ENCODE measurements around the gene PROCR.
"Not testable (repeated sequence)": the region's sequence is repeated elsewhere in the genome, so short reads cannot be mapped to it uniquely, and the experiment has no call there.

PROCR gene

DNA sequence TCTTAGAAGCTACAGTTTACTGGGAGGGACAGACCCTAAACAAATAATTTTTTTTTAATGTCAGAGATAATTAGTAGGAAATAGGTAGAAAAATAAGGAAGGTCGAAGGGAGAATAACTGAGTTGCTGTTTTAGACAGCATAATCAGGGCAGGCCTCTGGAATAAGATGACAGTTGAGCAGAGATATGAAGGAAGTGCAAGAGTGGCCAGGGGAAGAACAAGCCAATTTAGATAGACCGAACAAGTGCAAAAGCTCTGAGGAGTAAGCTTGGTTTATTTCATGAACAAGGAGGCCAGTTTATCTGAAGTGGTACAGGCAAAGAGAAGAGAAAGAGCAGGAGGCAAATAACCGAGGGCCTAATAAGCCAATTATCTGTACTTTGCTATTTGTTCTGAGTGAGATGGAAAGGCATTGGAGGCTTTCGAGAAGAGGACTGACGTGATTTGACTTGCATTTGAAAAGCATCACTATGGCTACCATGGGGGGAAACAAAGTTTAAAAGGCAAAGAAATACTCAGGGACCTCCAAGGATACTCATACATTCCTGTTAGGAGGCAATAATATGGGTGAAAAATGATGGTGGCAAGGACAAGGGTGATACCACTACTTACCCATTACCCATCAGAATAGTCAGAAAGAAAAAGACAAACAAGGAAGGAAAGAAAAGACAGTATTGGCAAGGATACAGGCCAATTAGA, 19.7 kb downstream of the PROCR start:
- TF ChIP-seq TOX (CRISPR knock-in tag; IDR thresholded peaks at IDR 0.05; ENCODE audit: borderline replicate concordance) = no peak
- TF ChIP-seq ZNF70 (CRISPR knock-in tag; IDR thresholded peaks at IDR 0.05) = no peak
- no peak for TF ChIP-seq ZFP3 (CRISPR knock-in tag; IDR thresholded peaks at IDR 0.05)
- TF ChIP-seq ZFP30 (CRISPR knock-in tag; IDR thresholded peaks at IDR 0.05) = no peak
- no peak for TF ChIP-seq PPARA (CRISPR knock-in tag; IDR thresholded peaks at IDR 0.05; ENCODE audit: borderline replicate concordance)
- TF ChIP-seq, protein P1, sequence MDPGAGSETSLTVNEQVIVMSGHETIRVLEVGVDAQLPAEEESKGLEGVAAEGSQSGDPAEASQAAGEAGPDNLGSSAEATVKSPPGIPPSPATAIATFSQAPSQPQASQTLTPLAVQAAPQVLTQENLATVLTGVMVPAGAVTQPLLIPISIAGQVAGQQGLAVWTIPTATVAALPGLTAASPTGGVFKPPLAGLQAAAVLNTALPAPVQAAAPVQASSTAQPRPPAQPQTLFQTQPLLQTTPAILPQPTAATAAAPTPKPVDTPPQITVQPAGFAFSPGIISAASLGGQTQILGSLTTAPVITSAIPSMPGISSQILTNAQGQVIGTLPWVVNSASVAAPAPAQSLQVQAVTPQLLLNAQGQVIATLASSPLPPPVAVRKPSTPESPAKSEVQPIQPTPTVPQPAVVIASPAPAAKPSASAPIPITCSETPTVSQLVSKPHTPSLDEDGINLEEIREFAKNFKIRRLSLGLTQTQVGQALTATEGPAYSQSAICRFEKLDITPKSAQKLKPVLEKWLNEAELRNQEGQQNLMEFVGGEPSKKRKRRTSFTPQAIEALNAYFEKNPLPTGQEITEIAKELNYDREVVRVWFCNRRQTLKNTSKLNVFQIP (CRISPR knock-in tag; IDR thresholded peaks at IDR 0.05; ENCODE audit: borderline replicate concordance, low read depth) = no peak
- TF ChIP-seq SNAI2 (CRISPR knock-in tag; IDR thresholded peaks at IDR 0.05) = no peak
- no peak for TF ChIP-seq RARB (CRISPR knock-in tag; IDR thresholded peaks at IDR 0.05)
- no peak for TF ChIP-seq ISL1 (CRISPR knock-in tag; IDR thresholded peaks at IDR 0.05)
- TF ChIP-seq ESRRG (CRISPR knock-in tag; IDR thresholded peaks at IDR 0.05) = no peak
- no peak for TF ChIP-seq GLIS3 (CRISPR knock-in tag; IDR thresholded peaks at IDR 0.05)
- ATAC-seq = no peak

DNA sequence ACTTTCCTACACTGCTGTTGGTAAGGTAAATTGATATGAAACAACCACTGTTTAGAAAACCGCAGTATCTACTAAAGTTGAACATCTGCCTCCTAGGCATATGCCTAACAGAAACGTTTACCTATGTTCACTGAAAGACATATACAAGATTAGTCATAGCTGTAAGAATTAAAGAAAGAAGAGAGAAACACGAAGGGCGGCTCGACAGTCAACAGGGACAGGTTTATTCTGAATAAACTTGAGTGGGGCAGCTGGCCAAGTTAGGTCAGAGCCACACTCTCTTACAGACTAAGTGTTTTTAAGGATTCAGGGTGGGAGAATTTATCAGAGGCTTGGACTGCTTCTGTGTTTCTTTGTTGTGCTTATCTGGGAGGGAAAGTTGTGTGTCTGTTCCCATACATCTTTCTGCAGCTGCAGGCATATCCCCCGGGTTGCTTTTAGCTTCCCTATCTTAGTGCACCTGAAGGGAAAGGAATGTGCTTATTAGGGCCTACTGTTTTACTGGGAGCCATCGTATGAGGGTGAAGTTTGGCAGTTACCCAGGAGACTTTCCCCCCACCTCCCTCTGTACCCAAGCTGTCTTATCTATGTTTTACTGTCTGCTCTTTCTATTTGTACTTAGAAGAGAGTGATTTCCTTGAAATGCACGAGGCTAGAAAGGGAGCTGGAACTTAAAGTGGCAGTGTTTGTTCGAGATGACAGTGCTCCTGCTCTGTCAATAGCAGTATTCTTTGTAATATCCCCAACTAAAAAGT, 20.4 kb downstream of the PROCR start:
- no peak for ATAC-seq
- TF ChIP-seq BACH2 (CRISPR knock-in tag; IDR thresholded peaks at IDR 0.05; ENCODE audit: borderline replicate concordance) (no peak), RARB (CRISPR knock-in tag; IDR thresholded peaks at IDR 0.05) (no peak), ESRRG (CRISPR knock-in tag; IDR thresholded peaks at IDR 0.05) (no peak), CSDC2 (CRISPR knock-in tag; IDR thresholded peaks at IDR 0.05) (no peak), ZFP30 (CRISPR knock-in tag; IDR thresholded peaks at IDR 0.05) (no peak), GLIS3 (CRISPR knock-in tag; IDR thresholded peaks at IDR 0.05) (no peak), ZNF8 (CRISPR knock-in tag; IDR thresholded peaks at IDR 0.05) (no peak), TOX (CRISPR knock-in tag; IDR thresholded peaks at IDR 0.05; ENCODE audit: borderline replicate concordance) (no peak), ARNTL (CRISPR knock-in tag; IDR thresholded peaks at IDR 0.05; ENCODE audit: borderline replicate concordance, low read depth) (no peak), TCF4 (CRISPR knock-in tag; IDR thresholded peaks at IDR 0.05; ENCODE audit: borderline replicate concordance) (no peak), ISL1 (CRISPR knock-in tag; IDR thresholded peaks at IDR 0.05) (no peak), SNAI2 (CRISPR knock-in tag; IDR thresholded peaks at IDR 0.05) (no peak)
- TF ChIP-seq, protein P2, sequence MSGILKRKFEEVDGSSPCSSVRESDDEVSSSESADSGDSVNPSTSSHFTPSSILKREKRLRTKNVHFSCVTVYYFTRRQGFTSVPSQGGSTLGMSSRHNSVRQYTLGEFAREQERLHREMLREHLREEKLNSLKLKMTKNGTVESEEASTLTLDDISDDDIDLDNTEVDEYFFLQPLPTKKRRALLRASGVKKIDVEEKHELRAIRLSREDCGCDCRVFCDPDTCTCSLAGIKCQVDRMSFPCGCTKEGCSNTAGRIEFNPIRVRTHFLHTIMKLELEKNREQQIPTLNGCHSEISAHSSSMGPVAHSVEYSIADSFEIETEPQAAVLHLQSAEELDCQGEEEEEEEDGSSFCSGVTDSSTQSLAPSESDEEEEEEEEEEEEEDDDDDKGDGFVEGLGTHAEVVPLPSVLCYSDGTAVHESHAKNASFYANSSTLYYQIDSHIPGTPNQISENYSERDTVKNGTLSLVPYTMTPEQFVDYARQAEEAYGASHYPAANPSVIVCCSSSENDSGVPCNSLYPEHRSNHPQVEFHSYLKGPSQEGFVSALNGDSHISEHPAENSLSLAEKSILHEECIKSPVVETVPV (CRISPR knock-in tag; IDR thresholded peaks at IDR 0.05) = no peak
- TF ChIP-seq, protein P3, sequence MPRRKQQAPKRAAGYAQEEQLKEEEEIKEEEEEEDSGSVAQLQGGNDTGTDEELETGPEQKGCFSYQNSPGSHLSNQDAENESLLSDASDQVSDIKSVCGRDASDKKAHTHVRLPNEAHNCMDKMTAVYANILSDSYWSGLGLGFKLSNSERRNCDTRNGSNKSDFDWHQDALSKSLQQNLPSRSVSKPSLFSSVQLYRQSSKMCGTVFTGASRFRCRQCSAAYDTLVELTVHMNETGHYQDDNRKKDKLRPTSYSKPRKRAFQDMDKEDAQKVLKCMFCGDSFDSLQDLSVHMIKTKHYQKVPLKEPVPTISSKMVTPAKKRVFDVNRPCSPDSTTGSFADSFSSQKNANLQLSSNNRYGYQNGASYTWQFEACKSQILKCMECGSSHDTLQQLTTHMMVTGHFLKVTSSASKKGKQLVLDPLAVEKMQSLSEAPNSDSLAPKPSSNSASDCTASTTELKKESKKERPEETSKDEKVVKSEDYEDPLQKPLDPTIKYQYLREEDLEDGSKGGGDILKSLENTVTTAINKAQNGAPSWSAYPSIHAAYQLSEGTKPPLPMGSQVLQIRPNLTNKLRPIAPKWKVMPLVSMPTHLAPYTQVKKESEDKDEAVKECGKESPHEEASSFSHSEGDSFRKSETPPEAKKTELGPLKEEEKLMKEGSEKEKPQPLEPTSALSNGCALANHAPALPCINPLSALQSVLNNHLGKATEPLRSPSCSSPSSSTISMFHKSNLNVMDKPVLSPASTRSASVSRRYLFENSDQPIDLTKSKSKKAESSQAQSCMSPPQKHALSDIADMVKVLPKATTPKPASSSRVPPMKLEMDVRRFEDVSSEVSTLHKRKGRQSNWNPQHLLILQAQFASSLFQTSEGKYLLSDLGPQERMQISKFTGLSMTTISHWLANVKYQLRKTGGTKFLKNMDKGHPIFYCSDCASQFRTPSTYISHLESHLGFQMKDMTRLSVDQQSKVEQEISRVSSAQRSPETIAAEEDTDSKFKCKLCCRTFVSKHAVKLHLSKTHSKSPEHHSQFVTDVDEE (CRISPR knock-in tag; IDR thresholded peaks at IDR 0.05) = no peak
- TF ChIP-seq, protein P4, sequence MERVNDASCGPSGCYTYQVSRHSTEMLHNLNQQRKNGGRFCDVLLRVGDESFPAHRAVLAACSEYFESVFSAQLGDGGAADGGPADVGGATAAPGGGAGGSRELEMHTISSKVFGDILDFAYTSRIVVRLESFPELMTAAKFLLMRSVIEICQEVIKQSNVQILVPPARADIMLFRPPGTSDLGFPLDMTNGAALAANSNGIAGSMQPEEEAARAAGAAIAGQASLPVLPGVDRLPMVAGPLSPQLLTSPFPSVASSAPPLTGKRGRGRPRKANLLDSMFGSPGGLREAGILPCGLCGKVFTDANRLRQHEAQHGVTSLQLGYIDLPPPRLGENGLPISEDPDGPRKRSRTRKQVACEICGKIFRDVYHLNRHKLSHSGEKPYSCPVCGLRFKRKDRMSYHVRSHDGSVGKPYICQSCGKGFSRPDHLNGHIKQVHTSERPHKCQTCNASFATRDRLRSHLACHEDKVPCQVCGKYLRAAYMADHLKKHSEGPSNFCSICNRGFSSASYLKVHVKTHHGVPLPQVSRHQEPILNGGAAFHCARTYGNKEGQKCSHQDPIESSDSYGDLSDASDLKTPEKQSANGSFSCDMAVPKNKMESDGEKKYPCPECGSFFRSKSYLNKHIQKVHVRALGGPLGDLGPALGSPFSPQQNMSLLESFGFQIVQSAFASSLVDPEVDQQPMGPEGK (CRISPR knock-in tag; IDR thresholded peaks at IDR 0.05; ENCODE audit: borderline replicate concordance) = no peak

DNA sequence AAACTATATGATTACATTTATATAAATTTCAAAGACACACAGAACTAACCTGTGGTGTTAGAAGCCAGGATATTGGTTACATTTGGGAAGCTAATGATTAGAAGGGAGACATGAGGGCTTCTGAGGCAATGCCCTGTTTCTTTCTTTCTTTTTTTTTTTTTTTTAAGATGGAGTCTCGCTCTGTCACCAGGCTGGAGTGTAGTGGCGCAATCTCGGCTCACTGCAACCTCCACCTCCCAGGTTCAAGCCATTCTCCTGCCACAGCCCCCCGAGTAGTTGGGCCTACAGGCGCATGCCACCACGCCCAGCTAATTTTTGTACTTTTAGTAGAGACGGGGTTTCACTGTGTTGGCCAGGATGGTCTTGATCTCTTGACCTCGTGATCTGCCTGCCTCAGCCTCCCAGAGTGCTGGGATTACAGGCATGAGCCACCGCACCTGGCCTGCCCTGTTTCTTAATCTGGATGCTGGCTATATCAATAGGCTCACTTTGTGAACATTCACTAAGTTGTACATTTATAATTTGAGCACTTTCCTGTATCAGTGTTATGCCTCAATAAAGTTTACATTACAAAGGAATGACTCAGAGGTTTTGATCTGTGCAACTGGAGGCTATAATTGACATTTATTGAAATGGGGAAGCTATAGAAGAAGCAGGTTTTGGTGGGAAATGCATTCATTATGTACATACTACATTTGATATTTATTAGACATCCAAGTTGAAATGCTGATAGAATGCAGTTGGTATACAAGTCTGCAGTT, 21.3 kb downstream of the PROCR start:
- ATAC-seq = not testable (repeated sequence)
